Measurements from ENCODE around the gene FCGR1A.
A peak's percentile ranks its signal among the peaks of the same experiment; 100 is the strongest.
"Not testable (repeated sequence)": the region's sequence is repeated elsewhere in the genome, so short reads cannot be mapped to it uniquely, and the experiment has no call there.

The FCGR1A gene

DNA sequence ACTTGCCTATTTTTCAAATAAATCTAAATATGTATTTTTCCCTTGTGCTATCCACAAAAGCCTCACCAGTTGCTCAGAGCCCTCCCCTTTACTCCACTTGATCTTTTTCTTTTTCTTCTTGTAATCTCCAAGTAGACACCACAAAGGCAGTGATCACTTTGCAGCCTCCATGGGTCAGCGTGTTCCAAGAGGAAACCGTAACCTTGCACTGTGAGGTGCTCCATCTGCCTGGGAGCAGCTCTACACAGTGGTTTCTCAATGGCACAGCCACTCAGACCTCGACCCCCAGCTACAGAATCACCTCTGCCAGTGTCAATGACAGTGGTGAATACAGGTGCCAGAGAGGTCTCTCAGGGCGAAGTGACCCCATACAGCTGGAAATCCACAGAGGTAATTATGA lies 1.4 kb downstream of the FCGR1A start:
- H3K4me2 ChIP-seq (ENCODE audit: low read length, poor library complexity, severe bottlenecking); H2BK12ac ChIP-seq (ENCODE audit: low read length in 2 of 2); DNase-seq; H3K79me1 ChIP-seq (replicated peaks; ENCODE audit: low read length, poor library complexity, severe bottlenecking); H3K9ac ChIP-seq (ENCODE audit: low read length); H3K27me3 ChIP-seq (ENCODE audit: control insufficient read depth in 1 of 2, insufficient read depth in 1 of 2, low read length in 2 of 2); H3K4ac ChIP-seq (ENCODE audit: low read depth in 1 of 2, low read length in 2 of 2); H3K4me1 ChIP-seq (ENCODE audit: control insufficient read depth, insufficient read depth, low read depth, low read length); H3K9me3 ChIP-seq (ENCODE audit: control insufficient read depth, low read length); H2AK5ac ChIP-seq (ENCODE audit: low read length, severe bottlenecking); H3K18ac ChIP-seq (ENCODE audit: low read depth in 1 of 2, low read length in 2 of 2); H4K8ac ChIP-seq (ENCODE audit: low read length); H3K14ac ChIP-seq (ENCODE audit: low read length in 2 of 2); H3K4me3 ChIP-seq (ENCODE audit: insufficient read depth in 1 of 2, low read depth in 1 of 2, low read length in 2 of 2); H2BK15ac ChIP-seq (ENCODE audit: low read depth, poor library complexity, severe bottlenecking); H2BK5ac ChIP-seq (ENCODE audit: low read depth, low read length, poor library complexity, severe bottlenecking); H3K36me3 ChIP-seq (ENCODE audit: control insufficient read depth in 1 of 2, insufficient read depth in 2 of 2, low read depth in 1 of 2, low read length in 2 of 2); H3K27ac ChIP-seq (ENCODE audit: low read length, poor library complexity, severe bottlenecking); H4K91ac ChIP-seq (ENCODE audit: low read length); H2AFZ ChIP-seq (ENCODE audit: low read depth, low read length); H3K23ac ChIP-seq (ENCODE audit: low read length in 2 of 2); H2BK120ac ChIP-seq (ENCODE audit: low read depth, low read length): not testable (repeated sequence)
- no CpG with 5 or more reads among the region's 4 CpGs for WGBS

DNA sequence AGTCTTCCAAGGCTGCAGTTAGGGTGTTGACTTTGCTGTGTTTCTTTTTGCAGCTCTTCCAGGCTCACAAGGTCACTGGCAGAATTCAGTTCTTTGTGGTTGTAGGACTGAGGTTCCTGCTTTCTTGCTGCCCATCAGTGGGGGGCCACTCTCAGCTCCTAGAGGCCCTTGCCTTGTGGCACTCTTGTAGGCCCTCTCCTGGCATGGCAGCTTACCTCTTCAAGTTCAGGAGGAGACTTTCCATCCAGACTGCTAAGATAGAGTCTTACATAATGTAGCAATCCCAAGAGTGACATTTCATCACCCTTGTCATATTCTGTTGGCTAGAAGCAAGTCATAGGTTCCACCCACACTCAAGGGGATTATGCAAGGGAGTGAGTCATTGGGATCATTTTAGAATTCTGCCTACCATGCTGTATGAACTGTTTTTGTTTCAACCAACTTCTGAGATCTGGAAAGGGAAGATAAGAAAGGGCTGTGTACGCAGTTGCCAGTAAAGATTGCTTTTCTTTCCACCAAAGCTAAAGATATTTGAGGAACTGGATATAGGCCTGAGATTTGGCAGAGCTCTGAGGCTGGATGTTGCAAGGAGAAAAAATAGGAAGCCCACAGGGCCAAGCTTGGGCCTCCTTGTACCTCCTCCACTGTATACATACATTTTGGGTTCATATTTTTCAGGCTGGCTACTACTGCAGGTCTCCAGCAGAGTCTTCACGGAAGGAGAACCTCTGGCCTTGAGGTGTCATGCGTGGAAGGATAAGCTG lies 5.4 kb downstream of the FCGR1A start:
- not testable (repeated sequence) for H3K4ac ChIP-seq (ENCODE audit: low read depth in 1 of 2, low read length in 2 of 2); H3K4me3 ChIP-seq (ENCODE audit: insufficient read depth in 1 of 2, low read depth in 1 of 2, low read length in 2 of 2); H3K9me3 ChIP-seq (ENCODE audit: control insufficient read depth, low read length); H2BK5ac ChIP-seq (ENCODE audit: low read depth, low read length, poor library complexity, severe bottlenecking); H3K36me3 ChIP-seq (ENCODE audit: control insufficient read depth in 1 of 2, insufficient read depth in 2 of 2, low read depth in 1 of 2, low read length in 2 of 2); H3K4me1 ChIP-seq (ENCODE audit: control insufficient read depth, insufficient read depth, low read depth, low read length); H2BK12ac ChIP-seq (ENCODE audit: low read length in 2 of 2); H2AK5ac ChIP-seq (ENCODE audit: low read length, severe bottlenecking); H3K79me1 ChIP-seq (replicated peaks; ENCODE audit: low read length, poor library complexity, severe bottlenecking); H3K27me3 ChIP-seq (ENCODE audit: control insufficient read depth in 1 of 2, insufficient read depth in 1 of 2, low read length in 2 of 2); H3K18ac ChIP-seq (ENCODE audit: low read depth in 1 of 2, low read length in 2 of 2); H3K23ac ChIP-seq (ENCODE audit: low read length in 2 of 2); H2BK120ac ChIP-seq (ENCODE audit: low read depth, low read length); H4K8ac ChIP-seq (ENCODE audit: low read length); H2AFZ ChIP-seq (ENCODE audit: low read depth, low read length); H3K27ac ChIP-seq (ENCODE audit: low read length, poor library complexity, severe bottlenecking); H3K9ac ChIP-seq (ENCODE audit: low read length); DNase-seq; H3K14ac ChIP-seq (ENCODE audit: low read length in 2 of 2); H4K91ac ChIP-seq (ENCODE audit: low read length); H3K4me2 ChIP-seq (ENCODE audit: low read length, poor library complexity, severe bottlenecking); H2BK15ac ChIP-seq (ENCODE audit: low read depth, poor library complexity, severe bottlenecking)
- WGBS = no CpG with 5 or more reads among the region's 3 CpGs

DNA sequence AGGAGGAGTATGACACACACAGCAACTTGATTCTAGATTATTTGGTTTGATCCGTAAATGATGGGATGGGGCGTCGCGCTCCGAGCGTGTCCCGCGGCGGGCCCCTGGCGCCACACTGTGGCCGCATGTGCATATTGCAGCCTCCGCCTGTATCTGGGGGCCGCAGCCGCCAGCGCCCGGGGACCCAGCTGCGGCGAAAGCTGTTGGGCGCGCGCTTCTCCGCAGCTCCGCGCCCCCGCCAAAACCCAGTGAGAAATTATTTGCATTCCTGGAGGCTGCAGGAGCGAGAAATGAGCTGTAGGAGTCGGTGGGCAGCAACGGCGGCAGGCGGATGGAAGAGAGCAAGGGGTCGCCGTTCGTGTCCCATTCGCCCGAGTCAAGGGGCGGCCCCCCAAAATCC lies 10.0 kb downstream of the FCGR1A start:
- not testable (repeated sequence) for H3K4me1 ChIP-seq (ENCODE audit: control insufficient read depth, insufficient read depth, low read depth, low read length)

DNA sequence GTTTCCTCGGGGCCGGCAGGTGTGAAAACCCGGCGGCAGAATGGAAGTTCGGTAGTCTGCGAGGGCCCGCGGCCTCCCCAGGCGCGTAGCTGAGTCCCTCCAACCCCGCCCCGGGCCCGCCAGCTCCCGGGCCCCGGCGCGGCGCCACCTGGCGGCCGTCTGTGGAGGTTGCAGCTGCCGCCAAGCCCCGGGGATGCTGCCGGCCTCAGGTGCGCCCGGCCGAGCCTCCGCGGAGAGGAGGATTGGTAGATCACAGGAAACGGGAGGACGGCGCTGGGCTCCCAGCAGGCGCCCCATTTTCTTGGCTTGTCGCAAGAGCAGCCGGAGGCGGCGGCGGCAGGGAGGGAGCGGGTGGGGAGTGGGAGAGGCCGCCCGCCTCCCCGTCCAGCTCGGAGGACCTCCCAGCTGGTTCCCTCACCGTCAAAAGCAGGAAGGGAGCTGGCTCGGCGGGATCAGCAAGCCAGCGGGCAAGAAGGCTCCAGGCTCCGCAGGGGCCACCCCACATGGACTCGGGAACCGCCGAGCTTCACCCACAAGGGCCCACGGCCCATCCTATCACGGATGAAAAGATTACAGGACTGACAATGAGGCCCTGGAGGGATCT lies 10.5 kb downstream of the FCGR1A start:
- not testable (repeated sequence) for H3K27ac ChIP-seq (ENCODE audit: low read length, poor library complexity, severe bottlenecking); H3K27me3 ChIP-seq (ENCODE audit: control insufficient read depth in 1 of 2, insufficient read depth in 1 of 2, low read length in 2 of 2); H4K91ac ChIP-seq (ENCODE audit: low read length); H2BK5ac ChIP-seq (ENCODE audit: low read depth, low read length, poor library complexity, severe bottlenecking); H3K9me3 ChIP-seq (ENCODE audit: control insufficient read depth, low read length); H2BK12ac ChIP-seq (ENCODE audit: low read length in 2 of 2); H3K4ac ChIP-seq (ENCODE audit: low read depth in 1 of 2, low read length in 2 of 2); H3K36me3 ChIP-seq (ENCODE audit: control insufficient read depth in 1 of 2, insufficient read depth in 2 of 2, low read depth in 1 of 2, low read length in 2 of 2); H2AK5ac ChIP-seq (ENCODE audit: low read length, severe bottlenecking); H3K4me1 ChIP-seq (ENCODE audit: control insufficient read depth, insufficient read depth, low read depth, low read length); H4K8ac ChIP-seq (ENCODE audit: low read length); H3K23ac ChIP-seq (ENCODE audit: low read length in 2 of 2); H3K79me1 ChIP-seq (replicated peaks; ENCODE audit: low read length, poor library complexity, severe bottlenecking); H2AFZ ChIP-seq (ENCODE audit: low read depth, low read length); H2BK15ac ChIP-seq (ENCODE audit: low read depth, poor library complexity, severe bottlenecking); H3K18ac ChIP-seq (ENCODE audit: low read depth in 1 of 2, low read length in 2 of 2); H2BK120ac ChIP-seq (ENCODE audit: low read depth, low read length); H3K14ac ChIP-seq (ENCODE audit: low read length in 2 of 2)
- Histone ChIP-seq H3K4me3 (ENCODE audit: insufficient read depth in 1 of 2, low read depth in 1 of 2, low read length in 2 of 2) (peak overlapping the region in 1 of 2 experiments; percentile 73), H3K9ac (ENCODE audit: low read length) (peak overlapping the region; percentile 74), H3K4me2 (ENCODE audit: low read length, poor library complexity, severe bottlenecking) (peak overlapping the region; percentile 39)
- peak; percentile 51 for DNase-seq
- 2% methylated on average over 17 of the region's 52 CpGs for WGBS

More for the DNA sequence above, 10.0 kb downstream of the FCGR1A start:
- not testable (repeated sequence) for H3K23ac ChIP-seq (ENCODE audit: low read length in 2 of 2); H4K8ac ChIP-seq (ENCODE audit: low read length); H2AK5ac ChIP-seq (ENCODE audit: low read length, severe bottlenecking); H4K91ac ChIP-seq (ENCODE audit: low read length); H2BK120ac ChIP-seq (ENCODE audit: low read depth, low read length); H3K4ac ChIP-seq (ENCODE audit: low read depth in 1 of 2, low read length in 2 of 2); H2BK12ac ChIP-seq (ENCODE audit: low read length in 2 of 2); H3K36me3 ChIP-seq (ENCODE audit: control insufficient read depth in 1 of 2, insufficient read depth in 2 of 2, low read depth in 1 of 2, low read length in 2 of 2); H3K79me1 ChIP-seq (replicated peaks; ENCODE audit: low read length, poor library complexity, severe bottlenecking); H3K27ac ChIP-seq (ENCODE audit: low read length, poor library complexity, severe bottlenecking); H3K27me3 ChIP-seq (ENCODE audit: control insufficient read depth in 1 of 2, insufficient read depth in 1 of 2, low read length in 2 of 2); H3K9me3 ChIP-seq (ENCODE audit: control insufficient read depth, low read length); H2BK5ac ChIP-seq (ENCODE audit: low read depth, low read length, poor library complexity, severe bottlenecking); H2BK15ac ChIP-seq (ENCODE audit: low read depth, poor library complexity, severe bottlenecking); H3K18ac ChIP-seq (ENCODE audit: low read depth in 1 of 2, low read length in 2 of 2); H3K14ac ChIP-seq (ENCODE audit: low read length in 2 of 2)
- peak overlapping the region; percentile 47 to 73 for H3K4me3 ChIP-seq (ENCODE audit: insufficient read depth in 1 of 2, low read depth in 1 of 2, low read length in 2 of 2)
- peak overlapping the region; percentile 74 for H3K9ac ChIP-seq (ENCODE audit: low read length)
- 0% methylated on average over 1 of the region's 36 CpGs for WGBS
- DNase-seq = peak; percentile 41
- peak overlapping the region; percentile 53 for H2AFZ ChIP-seq (ENCODE audit: low read depth, low read length)
- H3K4me2 ChIP-seq (ENCODE audit: low read length, poor library complexity, severe bottlenecking) = peak overlapping the region; percentile 66

All from mesenchymal stem cell (in vitro differentiated cells and primary cell).